ENCODE data around the gene IGF2R.

The IGF2R gene

GRCh38 chr6:160034036-160034930 lies 65.4 kb downstream of the IGF2R start:
- DNase-seq (ENCODE audit: insufficient read length) (no peak), FAIRE-seq (no peak)
- TF ChIP-seq POLR2A (IDR thresholded peaks at IDR 0.05; ENCODE audit: low read depth, low read length) (no peak), POLR2AphosphoS5 (IDR thresholded peaks at IDR 0.05; ENCODE audit: low read depth, low read length) (no peak), TAF1 (IDR thresholded peaks at IDR 0.05; ENCODE audit: borderline replicate concordance, low read depth, low read length) (no peak)

GRCh38 chr6:160035241-160035640 lies 66.4 kb downstream of the IGF2R start:
- no peak for FAIRE-seq
- no peak for DNase-seq (ENCODE audit: insufficient read length)
- TF ChIP-seq TAF1 (IDR thresholded peaks at IDR 0.05; ENCODE audit: borderline replicate concordance, low read depth, low read length) (no peak), POLR2AphosphoS5 (IDR thresholded peaks at IDR 0.05; ENCODE audit: low read depth, low read length) (no peak), POLR2A (IDR thresholded peaks at IDR 0.05; ENCODE audit: low read depth, low read length) (no peak)

DNA sequence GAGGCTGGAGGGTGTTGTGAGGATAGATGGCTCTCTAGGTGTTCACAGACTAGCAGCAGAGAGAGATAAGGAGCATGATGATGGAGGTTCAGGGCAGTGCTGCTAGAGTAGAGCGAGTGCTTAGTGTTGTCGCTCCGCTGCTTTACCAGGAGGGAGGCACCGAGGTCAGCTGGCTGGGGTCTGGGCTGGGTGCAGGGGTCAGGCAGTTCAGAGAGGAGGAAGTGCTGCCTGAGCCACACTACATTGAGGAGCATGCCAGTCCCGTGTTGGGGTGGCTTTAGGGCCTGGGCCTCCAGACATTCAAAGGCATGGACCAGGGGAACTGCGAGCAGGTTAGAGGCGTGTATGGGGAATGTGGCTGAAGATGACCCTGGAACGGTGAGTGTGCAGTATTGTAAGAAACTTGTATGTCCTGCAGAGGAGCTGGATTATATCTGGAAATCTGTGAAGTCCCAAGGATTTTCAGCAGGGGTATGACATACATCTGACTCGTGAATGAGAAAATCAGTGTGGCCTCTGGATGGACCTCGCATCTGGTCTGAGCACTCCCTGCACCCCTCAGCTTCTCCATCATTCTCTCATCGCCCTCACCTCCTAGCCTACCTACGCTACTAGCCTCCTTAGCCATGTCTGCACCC lies 66.9 kb downstream of the IGF2R start:
- no peak for TF ChIP-seq TAF1 (IDR thresholded peaks at IDR 0.05; ENCODE audit: borderline replicate concordance, low read depth, low read length)
- no peak for TF ChIP-seq POLR2AphosphoS5 (IDR thresholded peaks at IDR 0.05; ENCODE audit: low read depth, low read length)
- no peak for TF ChIP-seq POLR2A (IDR thresholded peaks at IDR 0.05; ENCODE audit: low read depth, low read length)
- no peak for FAIRE-seq

GRCh38 chr6:160036331-160036695 lies 67.4 kb downstream of the IGF2R start:
- TF ChIP-seq TAF1 (IDR thresholded peaks at IDR 0.05; ENCODE audit: borderline replicate concordance, low read depth, low read length) (no peak), POLR2AphosphoS5 (IDR thresholded peaks at IDR 0.05; ENCODE audit: low read depth, low read length) (no peak), POLR2A (IDR thresholded peaks at IDR 0.05; ENCODE audit: low read depth, low read length) (no peak)
- no peak for FAIRE-seq

More for the DNA sequence above, 66.9 kb downstream of the IGF2R start:
- no peak for DNase-seq (ENCODE audit: insufficient read length)

GRCh38 chr6:160036790-160037206 lies 67.9 kb downstream of the IGF2R start:
- peak; percentile 57 for FAIRE-seq

More at GRCh38 chr6:160036331-160036695, 67.4 kb downstream of the IGF2R start:
- DNase-seq (ENCODE audit: insufficient read length) = no peak

DNA sequence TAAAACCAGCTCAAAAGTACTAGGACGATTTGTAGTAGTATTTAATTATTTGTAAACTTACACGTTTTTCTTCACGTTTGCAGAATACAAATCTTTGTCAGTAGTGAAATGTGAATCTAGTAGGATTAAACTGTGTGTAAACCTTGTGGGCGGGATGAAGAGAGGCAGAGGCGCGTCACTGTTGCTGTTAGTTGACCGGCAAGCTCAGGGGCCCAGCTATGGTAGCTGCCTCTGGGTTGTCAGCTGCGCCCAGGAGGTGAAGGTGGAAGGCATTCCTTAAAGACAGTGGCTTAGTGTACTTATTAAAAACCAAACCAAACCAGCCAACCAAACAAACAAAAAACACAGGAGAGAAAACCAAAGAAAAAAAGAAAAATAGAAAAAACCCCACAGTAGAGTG lies 69.6 kb downstream of the IGF2R start:
- TF ChIP-seq POLR2AphosphoS5 (IDR thresholded peaks at IDR 0.05; ENCODE audit: low read depth, low read length) (no peak), POLR2A (IDR thresholded peaks at IDR 0.05; ENCODE audit: low read depth, low read length) (no peak)
- FAIRE-seq = no peak
- no peak for DNase-seq (ENCODE audit: insufficient read length)

More at GRCh38 chr6:160036790-160037206, 67.9 kb downstream of the IGF2R start:
- TF ChIP-seq TAF1 (IDR thresholded peaks at IDR 0.05; ENCODE audit: borderline replicate concordance, low read depth, low read length) = no peak
- no peak for TF ChIP-seq POLR2AphosphoS5 (IDR thresholded peaks at IDR 0.05; ENCODE audit: low read depth, low read length)
- TF ChIP-seq POLR2A (IDR thresholded peaks at IDR 0.05; ENCODE audit: low read depth, low read length) = no peak
- no peak for DNase-seq (ENCODE audit: insufficient read length)

DNA sequence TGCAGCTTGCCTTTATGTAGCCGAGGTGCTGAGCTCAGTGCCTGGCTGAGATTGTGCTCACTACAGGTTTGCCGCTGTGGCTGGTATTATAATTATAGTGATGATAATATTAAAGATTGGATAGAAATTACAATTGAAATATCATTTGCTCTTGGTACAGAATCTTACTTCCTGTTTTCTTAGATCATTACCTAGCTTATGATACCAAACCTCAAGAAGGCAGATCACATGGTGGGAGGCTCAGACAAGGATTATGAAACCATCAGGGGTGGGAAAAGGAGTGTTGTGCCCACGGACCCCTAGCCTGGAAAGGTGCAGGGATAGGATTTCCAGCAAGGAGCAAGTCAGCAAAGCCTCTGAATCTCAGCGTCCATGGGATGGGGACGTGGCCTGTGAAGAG lies 70.6 kb downstream of the IGF2R start:
- FAIRE-seq (no peak), DNase-seq (ENCODE audit: insufficient read length) (no peak)
- no peak for TF ChIP-seq POLR2AphosphoS5 (IDR thresholded peaks at IDR 0.05; ENCODE audit: low read depth, low read length)
- no peak for TF ChIP-seq TAF1 (IDR thresholded peaks at IDR 0.05; ENCODE audit: borderline replicate concordance, low read depth, low read length)
- no peak for TF ChIP-seq POLR2A (IDR thresholded peaks at IDR 0.05; ENCODE audit: low read depth, low read length)

DNA sequence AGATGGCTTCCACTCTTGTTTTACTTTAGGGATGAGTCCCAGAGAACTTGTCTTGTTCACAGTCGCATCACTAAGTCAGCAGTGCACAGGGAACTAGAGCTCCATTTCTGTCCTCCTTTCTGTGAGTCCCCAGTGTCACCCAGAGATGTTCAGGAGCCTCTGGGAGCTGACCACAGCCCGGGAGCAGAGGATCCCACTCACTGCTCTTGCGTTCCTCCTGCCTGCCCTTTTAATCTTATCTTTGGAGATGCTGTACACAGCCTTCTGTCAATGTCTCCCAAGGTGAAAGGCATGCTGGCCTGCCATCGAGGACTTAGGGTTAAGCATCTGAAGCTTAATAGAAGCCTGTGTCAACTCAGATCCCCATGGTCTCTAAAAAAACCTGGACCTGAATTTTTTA lies 71.2 kb downstream of the IGF2R start:
- FAIRE-seq (no peak), DNase-seq (ENCODE audit: insufficient read length) (no peak)
- TF ChIP-seq TAF1 (IDR thresholded peaks at IDR 0.05; ENCODE audit: borderline replicate concordance, low read depth, low read length) (no peak), POLR2AphosphoS5 (IDR thresholded peaks at IDR 0.05; ENCODE audit: low read depth, low read length) (no peak), POLR2A (IDR thresholded peaks at IDR 0.05; ENCODE audit: low read depth, low read length) (no peak)

GRCh38 chr6:160040527-160041264 lies 71.8 kb downstream of the IGF2R start:
- DNase-seq (ENCODE audit: insufficient read length) (no peak), FAIRE-seq (no peak)
- TF ChIP-seq TAF1 (IDR thresholded peaks at IDR 0.05; ENCODE audit: borderline replicate concordance, low read depth, low read length) (no peak), POLR2A (IDR thresholded peaks at IDR 0.05; ENCODE audit: low read depth, low read length) (no peak), POLR2AphosphoS5 (IDR thresholded peaks at IDR 0.05; ENCODE audit: low read depth, low read length) (no peak)

GRCh38 chr6:160041608-160042007 lies 72.7 kb downstream of the IGF2R start:
- FAIRE-seq (no peak), DNase-seq (ENCODE audit: insufficient read length) (no peak)
- no peak for TF ChIP-seq POLR2AphosphoS5 (IDR thresholded peaks at IDR 0.05; ENCODE audit: low read depth, low read length)
- TF ChIP-seq TAF1 (IDR thresholded peaks at IDR 0.05; ENCODE audit: borderline replicate concordance, low read depth, low read length) = no peak
- TF ChIP-seq POLR2A (IDR thresholded peaks at IDR 0.05; ENCODE audit: low read depth, low read length) = no peak

- no peak for FAIRE-seq
- no peak for DNase-seq (ENCODE audit: insufficient read length)
- no peak for TF ChIP-seq TAF1 (IDR thresholded peaks at IDR 0.05; ENCODE audit: borderline replicate concordance, low read depth, low read length)
- no peak for TF ChIP-seq POLR2AphosphoS5 (IDR thresholded peaks at IDR 0.05; ENCODE audit: low read depth, low read length)
- TF ChIP-seq POLR2A (IDR thresholded peaks at IDR 0.05; ENCODE audit: low read depth, low read length) = no peak
Measured at GRCh38 chr6:160042014-160042773, 73.3 kb downstream of the IGF2R start.

All from GM12892 (cell line).